ENCODE measurements around the gene SUN5.
"Not testable (repeated sequence)": the region's sequence is repeated elsewhere in the genome, so short reads cannot be mapped to it uniquely, and the experiment has no call there.

Gene SUN5

DNA sequence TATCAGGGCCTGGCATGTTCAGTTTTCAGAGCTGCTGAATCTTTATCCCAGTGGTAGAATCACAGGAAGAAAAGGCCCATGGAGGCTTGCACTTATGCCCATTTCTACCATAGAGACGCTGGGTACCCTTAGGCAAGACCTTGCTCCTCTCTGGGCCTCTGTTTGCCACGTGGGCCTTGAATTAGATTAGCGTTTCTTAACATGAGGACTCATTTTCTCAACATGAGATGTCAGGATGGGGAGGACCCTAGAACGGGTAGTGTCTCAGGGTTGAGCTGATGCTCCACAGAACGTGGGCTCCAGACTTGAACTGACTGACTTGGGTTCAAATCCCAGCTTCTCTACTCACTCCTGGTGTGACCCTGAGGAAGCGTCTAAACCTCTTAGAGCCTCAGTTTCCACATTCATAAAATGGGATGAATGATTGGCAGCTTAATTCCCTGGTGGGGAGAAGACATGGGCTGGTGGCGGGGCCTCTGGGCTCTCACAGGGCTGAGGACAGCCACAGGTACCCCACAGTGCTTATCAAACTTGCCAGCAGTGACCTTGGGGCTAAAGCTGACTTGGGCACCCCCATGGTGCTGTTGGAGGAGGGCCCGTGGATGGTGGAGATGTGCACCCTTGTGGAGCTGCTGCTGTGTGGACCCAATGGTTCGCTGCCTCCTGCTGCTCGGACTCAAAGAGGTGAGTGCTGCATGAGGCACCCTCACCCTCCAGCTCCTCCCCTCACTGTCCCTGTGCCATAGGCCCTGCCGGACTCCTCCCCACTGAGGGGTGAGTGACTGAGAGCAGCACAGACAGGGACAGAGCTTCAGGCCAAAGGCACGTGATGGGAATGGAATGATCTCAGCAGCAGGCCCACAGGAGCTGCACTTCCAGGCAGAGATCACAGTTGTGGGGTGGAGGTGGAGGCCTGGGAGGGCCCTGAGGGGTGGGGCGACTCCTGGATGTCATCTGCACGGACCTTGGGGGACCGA is 28.2 kb downstream of the SUN5 start:
- DNase-seq = no peak

GRCh38 chr20:32975121-32975520 is 29.1 kb downstream of the SUN5 start:
- DNase-seq = not testable (repeated sequence)

- DNase-seq = not testable (repeated sequence)
Measured at GRCh38 chr20:32974204-32975064, 29.8 kb downstream of the SUN5 start.

GRCh38 chr20:32973077-32973717 is 31.0 kb downstream of the SUN5 start:
- DNase-seq = no peak

DNA sequence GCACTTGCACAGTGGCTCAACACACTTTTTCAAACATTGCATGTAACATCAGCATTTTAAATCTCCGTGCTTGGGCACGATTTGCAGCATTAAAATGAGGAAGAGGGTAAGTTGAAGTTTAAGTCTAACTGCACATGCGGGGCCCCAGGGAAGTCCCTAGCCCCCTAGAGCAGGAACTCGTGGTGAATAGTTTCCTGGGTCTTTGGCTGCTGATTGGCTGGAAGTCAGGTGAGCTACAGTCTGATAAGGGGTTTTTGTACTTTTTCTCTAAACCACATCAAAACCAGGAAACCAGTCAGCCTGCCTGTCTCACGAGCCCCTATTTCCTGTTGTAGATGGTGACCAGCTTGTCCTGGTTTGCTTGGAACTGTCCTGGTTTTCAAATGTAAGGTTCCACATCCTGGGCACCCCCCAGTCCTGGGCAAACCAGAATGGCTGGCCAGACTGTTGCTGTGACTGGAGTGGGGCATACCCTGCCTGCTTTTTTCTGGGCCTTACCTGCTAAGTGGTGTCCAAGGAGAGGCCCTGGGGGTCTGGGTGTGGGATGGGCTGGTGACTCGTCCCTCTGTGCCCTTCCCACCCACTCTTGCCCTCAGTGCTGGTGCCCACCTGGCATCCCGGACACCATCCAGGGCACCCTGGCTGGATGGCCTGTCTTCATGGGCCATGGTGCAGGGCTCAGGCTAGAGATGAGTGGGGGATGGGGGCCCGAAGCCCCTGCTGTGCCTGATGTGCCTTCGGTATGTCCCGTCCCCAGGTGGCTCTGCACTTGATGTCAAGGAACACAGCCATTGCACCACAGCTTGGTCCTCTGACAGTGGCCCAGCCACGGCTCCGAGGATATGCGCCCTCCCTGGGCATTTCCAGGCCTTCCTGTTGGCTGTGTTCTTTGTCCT is 31.8 kb downstream of the SUN5 start:
- DNase-seq = no peak

GRCh38 chr20:32971703-32972161 is 32.5 kb downstream of the SUN5 start:
- DNase-seq = peak; percentile 61

GRCh38 chr20:32970973-32971300 is 33.3 kb downstream of the SUN5 start:
- DNase-seq = no peak

GRCh38 chr20:32970115-32970972 is 33.9 kb downstream of the SUN5 start:
- no peak for DNase-seq

DNA sequence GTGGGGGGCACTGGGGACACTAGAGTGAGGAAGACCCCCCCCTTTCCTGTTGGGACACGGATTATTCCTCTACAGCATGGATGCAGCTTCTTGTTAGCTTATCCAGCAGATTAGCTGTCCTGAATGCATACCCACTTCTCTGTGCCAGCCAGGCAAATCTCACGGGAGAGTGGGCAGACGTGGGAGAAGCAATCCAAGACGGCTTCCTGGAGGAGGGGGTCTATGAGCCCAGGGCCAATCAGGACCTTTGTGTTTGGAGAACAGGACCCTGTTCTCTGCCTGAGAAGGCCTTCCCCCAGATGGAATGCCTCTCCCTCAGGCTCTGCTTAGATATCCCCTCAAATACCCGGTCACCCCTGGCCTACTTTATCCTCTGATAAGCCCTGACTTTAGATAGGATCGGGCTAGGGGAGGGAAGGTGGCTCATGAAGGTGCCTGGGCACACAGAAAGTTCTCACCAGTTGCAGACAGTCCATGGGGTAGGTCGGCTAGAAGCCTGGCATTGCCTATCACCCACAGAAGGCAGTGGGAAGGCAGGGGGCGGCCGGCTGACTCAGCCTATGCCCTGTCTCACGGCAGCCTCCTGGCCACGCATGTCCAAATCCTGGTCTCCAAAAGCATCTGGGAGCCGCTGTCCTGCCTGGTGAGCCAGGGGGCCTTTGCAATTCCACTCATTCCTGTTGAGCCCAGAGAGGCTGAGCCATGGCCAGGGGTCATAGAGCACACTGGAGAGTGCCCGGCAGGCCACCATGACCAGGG is 34.7 kb downstream of the SUN5 start:
- DNase-seq = no peak

- no peak for DNase-seq
Measured at GRCh38 chr20:32968478-32969241, 35.6 kb downstream of the SUN5 start.

GRCh38 chr20:32967961-32968457 is 36.2 kb downstream of the SUN5 start:
- DNase-seq = no peak

- DNase-seq = no peak
Measured at GRCh38 chr20:32966881-32967781, 37.1 kb downstream of the SUN5 start.

DNA sequence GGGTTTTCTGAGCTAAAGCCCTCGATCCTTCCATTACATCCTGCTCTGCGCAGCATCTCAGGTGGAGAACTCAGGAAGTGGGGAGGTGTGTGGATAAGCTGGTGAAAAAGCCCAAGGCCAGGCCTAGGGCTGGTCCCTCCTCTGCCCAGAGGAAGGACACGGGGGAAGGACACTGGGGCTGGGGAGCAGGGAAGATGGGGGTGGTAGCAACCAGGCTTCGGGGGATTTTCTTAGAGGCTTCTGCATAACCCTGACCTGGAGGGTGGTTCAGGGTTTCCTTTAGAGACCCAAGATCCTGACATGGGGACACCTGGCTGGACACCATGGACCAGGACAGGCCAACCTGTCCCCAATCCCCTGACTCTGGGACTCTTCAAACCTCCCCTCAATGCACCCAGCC is 37.9 kb downstream of the SUN5 start:
- DNase-seq = no peak

DNA sequence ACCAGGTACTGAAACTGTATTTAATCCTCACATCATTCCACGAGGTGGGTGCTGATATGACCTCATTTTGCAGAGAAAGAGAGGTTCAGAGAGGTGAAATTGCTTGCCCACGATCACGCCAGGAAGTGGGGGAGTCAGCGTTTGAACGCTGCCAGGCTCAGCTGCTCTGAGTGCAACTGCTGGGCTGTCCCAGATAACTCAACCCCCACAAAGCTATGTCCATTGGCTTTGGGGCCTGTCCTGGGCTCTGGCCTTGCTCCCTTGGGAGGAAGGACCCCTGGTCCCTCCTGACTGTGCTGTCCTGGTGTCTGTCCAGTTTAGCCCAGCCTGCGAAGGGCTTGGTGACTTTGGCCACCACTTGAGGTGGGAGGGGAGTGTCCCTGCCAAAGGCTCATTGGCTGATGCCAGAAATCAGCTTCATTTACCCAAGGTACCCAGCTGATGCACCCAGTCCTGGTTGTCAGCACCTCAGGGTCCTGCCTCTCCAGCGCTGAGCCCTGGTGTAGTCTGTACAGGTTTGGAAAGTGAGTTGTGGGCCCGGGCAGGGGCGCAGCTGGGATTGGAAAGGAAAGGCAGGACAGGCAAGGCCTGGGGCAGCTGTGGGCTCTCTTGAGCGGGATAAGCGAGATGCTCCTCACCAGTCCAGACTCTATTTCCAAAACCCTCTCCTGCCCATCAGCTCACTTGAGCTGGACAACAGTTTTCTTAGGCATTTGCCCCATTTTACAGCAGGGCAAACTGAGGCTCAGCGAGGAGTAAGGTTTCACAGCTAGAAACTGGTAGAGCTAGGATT is 38.5 kb downstream of the SUN5 start:
- no peak for DNase-seq

DNA sequence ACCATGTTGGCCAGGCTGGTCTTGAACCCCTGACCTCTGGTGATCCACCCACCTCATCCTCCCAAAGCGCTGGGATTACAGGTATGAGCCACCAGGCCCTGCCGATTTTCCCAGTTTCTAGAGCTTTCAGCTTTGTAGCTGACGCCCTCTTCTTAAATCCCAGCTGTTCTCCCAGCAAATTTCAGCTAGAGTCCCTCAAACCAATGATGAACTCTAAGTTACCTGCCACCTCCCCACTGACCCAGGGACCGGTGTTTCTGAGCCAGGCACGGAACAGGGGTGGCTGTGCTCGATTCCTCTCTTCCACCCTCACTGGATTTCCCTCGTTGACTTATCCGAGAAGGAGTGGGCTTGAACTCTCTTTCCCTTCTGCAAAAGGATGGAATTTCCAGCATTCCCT is 39.1 kb downstream of the SUN5 start:
- DNase-seq = no peak

DNA sequence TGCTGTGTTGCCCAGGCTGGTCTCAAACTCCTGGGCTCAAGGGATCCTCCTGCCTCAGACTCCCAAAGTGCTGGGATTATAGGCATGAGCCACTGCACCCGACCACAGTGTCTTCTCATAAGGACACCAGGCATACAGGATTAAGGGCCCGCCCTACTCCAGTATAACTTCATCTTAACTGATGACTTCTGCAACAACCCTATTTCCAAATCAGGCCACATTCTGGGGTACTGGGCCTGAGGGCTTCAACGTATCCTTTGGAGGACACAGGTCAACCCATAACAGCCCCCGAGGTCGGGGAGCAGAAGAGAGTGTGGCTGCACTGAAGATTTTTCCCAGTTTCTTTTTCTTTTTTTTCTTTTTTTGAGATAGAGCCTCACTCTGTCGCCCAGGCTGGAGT is 39.7 kb downstream of the SUN5 start:
- no peak for DNase-seq

GRCh38 chr20:32963176-32963575 is 41.1 kb downstream of the SUN5 start:
- DNase-seq = no peak
